SK-N-SH (cell line): ENCODE results near the gene DECR2. TPM values are rescaled to one million over a fixed set of nuclear protein-coding genes. Genes with fewer than 3 reads are reported as not detected.
A peak's percentile ranks its signal among the peaks of the same experiment; 100 is the strongest.

Experiments
- CTCF ChIA-PET: fragments of 300-600, 350-600 bp; formaldehyde crosslinking; extraction: SDS; loops from one replicate; lab custom pipeline; 2021; lab: Yijun Ruan, JAX
- POLR2A ChIA-PET: fragments of 350-600 bp; sonication (Branson Sonifier 250); formaldehyde crosslinking; extraction: SDS; loops from one replicate; lab custom pipeline; 2020; ENCODE audit warnings: antibody characterized with exemption, inconsistent platforms; lab: Yijun Ruan, JAX
- DNase-seq: peaks from one replicate; pipeline ENCODE4 v3.0.0; 2012
- H2AFZ ChIP-seq: fragments of 200-600 bp; sonication (generic); 2 replicates; pipeline ENCODE4 v1.8.1; 2016; ENCODE audit warnings: antibody characterized with exemption, mild to moderate bottlenecking, low read depth
- H3F3A ChIP-seq: fragments of 200-600 bp; sonication (generic); replicated peaks from 2 replicates; pipeline ENCODE3; 2016; ENCODE audit warnings: antibody characterized with exemption, mild to moderate bottlenecking; ENCODE audit not compliant: insufficient read depth
- H3K27ac ChIP-seq, 2 experiments: fragments of 200-500 bp in 1 of 2; fragments of 200-600 bp in 1 of 2; sonication (Bioruptor generic) in 1 of 2; sonication (generic), shearing (Covaris generic) in 1 of 2; 2 replicates each; pipeline versions ENCODE4 v1.5.1 to v1.6.1; 2014 to 2016; ENCODE audit warnings: low read depth in 2 of 2, inconsistent platforms in 1 of 2, low read length in 1 of 2, mild to moderate bottlenecking in 1 of 2, mixed read lengths in 1 of 2
- H3K27me3 ChIP-seq: fragments of 200-600 bp; sonication (generic), shearing (Covaris generic); 2 replicates; pipeline ENCODE4 v1.6.1; 2016; ENCODE audit warnings: mixed run types; ENCODE audit not compliant: insufficient read depth
- H3K36me3 ChIP-seq, 2 experiments: fragments of 200-500 bp in 1 of 2; fragments of 200-600 bp in 1 of 2; sonication (Bioruptor generic) in 1 of 2; sonication (generic) in 1 of 2; replicated peaks in 1 of 2; 2 replicates each; pipeline versions ENCODE3 to v1.5.1; 2014 to 2016; ENCODE audit warnings: low read length in 1 of 2, mild to moderate bottlenecking in 1 of 2; ENCODE audit not compliant: insufficient read depth in 2 of 2, control insufficient read depth in 1 of 2
- H3K4me1 ChIP-seq, 2 experiments: fragments of 200-500 bp in 1 of 2; fragments of 200-600 bp in 1 of 2; sonication (Bioruptor generic) in 1 of 2; sonication (generic), shearing (Covaris generic) in 1 of 2; 2 replicates each; pipeline versions ENCODE4 v1.5.1 to v1.6.1; 2014 to 2016; ENCODE audit warnings: low read depth in 1 of 2, low read length in 1 of 2, mixed run types in 1 of 2; ENCODE audit not compliant: insufficient read depth in 2 of 2, control insufficient read depth in 1 of 2
- H3K4me2 ChIP-seq: fragments of 200-600 bp; sonication (generic), shearing (Covaris generic); 2 replicates; pipeline ENCODE4 v1.6.1; 2017; ENCODE audit warnings: mixed run types
- H3K4me3 ChIP-seq, 2 experiments: fragments of 200-500 bp in 1 of 2; fragments of 200-600 bp in 1 of 2; sonication (Bioruptor generic) in 1 of 2; sonication (generic), shearing (Covaris generic) in 1 of 2; 2 replicates each; pipeline versions ENCODE4 v1.5.1 to v1.8.1; 2014 to 2016; ENCODE audit warnings: low read depth in 2 of 2, inconsistent platforms in 1 of 2, low read length in 1 of 2, mild to moderate bottlenecking in 1 of 2, mixed read lengths in 1 of 2, moderate library complexity in 1 of 2
- H3K79me2 ChIP-seq: fragments of 200-600 bp; sonication (generic); 2 replicates; pipeline ENCODE4 v1.8.1; 2017; ENCODE audit warnings: mild to moderate bottlenecking; ENCODE audit not compliant: insufficient read depth
- H3K9ac ChIP-seq: fragments of 200-600 bp; sonication (generic); 2 replicates; pipeline ENCODE4 v1.6.1; 2017; ENCODE audit warnings: mixed run types
- H3K9me2 ChIP-seq: fragments of 200-600 bp; sonication (generic); 2 replicates; pipeline ENCODE4 v1.6.1; 2017; ENCODE audit warnings: mixed run types
- H3K9me3 ChIP-seq: fragments of 200-600 bp; sonication (generic); 2 replicates; pipeline ENCODE4 v1.6.1; 2017; ENCODE audit warnings: mixed run types, mild to moderate bottlenecking, moderate library complexity
- H4K20me1 ChIP-seq: fragments of 200-600 bp; sonication (generic); 2 replicates; pipeline ENCODE4 v1.6.1; 2017; ENCODE audit warnings: mild to moderate bottlenecking, mixed run types; ENCODE audit not compliant: insufficient read depth
- EP300 ChIP-seq, 2 experiments: IDR thresholded peaks; 2 replicates each; pipeline versions ENCODE4 v1.4.0 to v1.6.1; 2012; ENCODE audit warnings: borderline replicate concordance in 1 of 2, low read depth in 1 of 2, low read length in 1 of 2
- FOXJ3 ChIP-seq: sonication (generic); formaldehyde crosslinking; IDR thresholded peaks from 2 replicates; pipeline ENCODE4 v1.5.1; 2020; ENCODE audit warnings: mild to moderate bottlenecking, missing genetic modification reagents
- FOXM1 ChIP-seq: IDR thresholded peaks from 2 replicates; pipeline ENCODE4 v1.4.0; 2012; ENCODE audit warnings: low read depth, mild to moderate bottlenecking
- GATA2 ChIP-seq: sonication (generic); formaldehyde crosslinking; IDR thresholded peaks from 2 replicates; pipeline ENCODE4 v1.5.0; 2020; ENCODE audit warnings: mild to moderate bottlenecking, missing genetic modification reagents
- JUND ChIP-seq: IDR thresholded peaks from 2 replicates; pipeline ENCODE4 v1.4.0; 2012
- MXI1 ChIP-seq: IDR thresholded peaks from 2 replicates; pipeline ENCODE4 v1.6.1; 2012; ENCODE audit warnings: mild to moderate bottlenecking, low read depth, low read length, improper control_type of control experiment
- RAD21 ChIP-seq: IDR thresholded peaks from 2 replicates; pipeline ENCODE4 v1.6.1; 2012; ENCODE audit warnings: mild to moderate bottlenecking, low read length
- RFX5 ChIP-seq: IDR thresholded peaks from 2 replicates; pipeline ENCODE4 v1.6.1; 2012; ENCODE audit warnings: mild to moderate bottlenecking, improper control_type of control experiment, low read length
- RXRA ChIP-seq: IDR thresholded peaks from 2 replicates; pipeline ENCODE4 v1.4.0; 2012; ENCODE audit warnings: low read depth, mild to moderate bottlenecking, borderline replicate concordance
- SIN3A ChIP-seq: IDR thresholded peaks from 2 replicates; pipeline ENCODE4 v1.6.1; 2012; ENCODE audit warnings: low read depth, mild to moderate bottlenecking, low read length, moderate library complexity, borderline replicate concordance
- SMC3 ChIP-seq: IDR thresholded peaks from 2 replicates; pipeline ENCODE4 v1.6.1; 2012; ENCODE audit warnings: low read depth, low read length, improper control_type of control experiment
- TAF1 ChIP-seq: IDR thresholded peaks from 2 replicates; pipeline ENCODE4 v1.6.1; 2012; ENCODE audit warnings: low read depth, mild to moderate bottlenecking, low read length, moderate library complexity, borderline replicate concordance
- TCF12 ChIP-seq: IDR thresholded peaks from 2 replicates; pipeline ENCODE4 v1.4.0; 2012
- TEAD4 ChIP-seq: IDR thresholded peaks from 2 replicates; pipeline ENCODE4 v1.4.0; 2012; ENCODE audit warnings: mild to moderate bottlenecking, borderline replicate concordance; ENCODE audit not compliant: insufficient read depth
- WGBS: methylation state at CpG from one replicate; pipeline ENCODE4 v1.1.6; 2017; ENCODE audit warnings: low lambda C conversion rate; 5-methylcytosine and 5-hydroxymethylcytosine counted together
- polyA plus RNA-seq, 3 experiments: library from polyadenylated mRNA; depleted of rRNA; stranded (reverse); fragments of >200 nt; gene quantifications; 2 replicates each; pipeline ENCODE4 v1.2.3, GENCODE V29; 2012
- TF ChIP-seq, protein P1 (sequence below): IDR thresholded peaks from 2 replicates; pipeline ENCODE4; 2012
- TF ChIP-seq, protein P2 (sequence below): fragments of 200-600 bp; sonication (generic); IDR thresholded peaks from 2 replicates; pipeline ENCODE4 v1.6.1; 2017; ENCODE audit warnings: antibody characterized with exemption, mild to moderate bottlenecking, moderate library complexity

Gene DECR2
- polyA plus RNA-seq, 1 of the 3 experiments (the other 2 are of a cell fraction), result 53.0 TPM

DNA sequence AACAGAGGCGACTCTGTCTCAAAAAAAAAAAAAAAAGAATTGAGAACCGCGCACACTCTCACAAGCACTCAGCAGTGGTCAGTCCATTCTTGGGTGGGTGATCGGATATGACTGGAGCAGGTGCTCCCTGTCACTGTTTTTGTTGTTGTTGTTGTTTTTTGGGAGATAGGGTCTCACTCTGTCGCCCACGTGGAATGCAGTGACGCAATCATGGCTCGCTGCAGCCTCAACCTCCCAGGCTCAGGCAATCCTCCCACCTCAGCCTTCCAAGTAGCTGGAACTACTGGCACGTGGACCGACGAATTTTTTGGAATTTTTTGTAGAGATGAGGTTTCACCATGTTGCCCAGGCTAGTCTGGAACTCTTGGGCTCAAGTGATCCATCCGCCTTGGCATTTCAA lies 53.8 kb downstream of the DECR2 start:
- ChIA-PET CTCF (no interaction called here), POLR2A (no interaction called here)
- Histone ChIP-seq H3K4me1 (peaks cover 10 to 12% of the 10 kb centered on the region in 2 experiments; a peak in 2 of 4 replicates), H3K9ac (no peak overlapping the region), H3K27ac (no peak overlapping the region), H4K20me1 (peaks cover 20% of the 10 kb centered on the region; the same call in 1 of the 2 replicates), H3K9me3 (no peaks in the 10 kb centered on the region), H3K27me3 (no peaks in the 10 kb centered on the region), H3K36me3 (no peaks in the 10 kb centered on the region), H3K4me3 (no peak overlapping the region), H3F3A (peaks cover 14% of the 10 kb centered on the region), H3K9me2 (no peaks in the 10 kb centered on the region), H3K4me2 (no peak overlapping the region), H3K79me2 (peaks cover 66% of the 10 kb centered on the region), H2AFZ (no peak overlapping the region)
- TF ChIP-seq RXRA (no peak), FOXM1 (no peak)
- WGBS, result 97% methylated on average over 12 of the region's 12 CpGs
- no peak for DNase-seq

DNA sequence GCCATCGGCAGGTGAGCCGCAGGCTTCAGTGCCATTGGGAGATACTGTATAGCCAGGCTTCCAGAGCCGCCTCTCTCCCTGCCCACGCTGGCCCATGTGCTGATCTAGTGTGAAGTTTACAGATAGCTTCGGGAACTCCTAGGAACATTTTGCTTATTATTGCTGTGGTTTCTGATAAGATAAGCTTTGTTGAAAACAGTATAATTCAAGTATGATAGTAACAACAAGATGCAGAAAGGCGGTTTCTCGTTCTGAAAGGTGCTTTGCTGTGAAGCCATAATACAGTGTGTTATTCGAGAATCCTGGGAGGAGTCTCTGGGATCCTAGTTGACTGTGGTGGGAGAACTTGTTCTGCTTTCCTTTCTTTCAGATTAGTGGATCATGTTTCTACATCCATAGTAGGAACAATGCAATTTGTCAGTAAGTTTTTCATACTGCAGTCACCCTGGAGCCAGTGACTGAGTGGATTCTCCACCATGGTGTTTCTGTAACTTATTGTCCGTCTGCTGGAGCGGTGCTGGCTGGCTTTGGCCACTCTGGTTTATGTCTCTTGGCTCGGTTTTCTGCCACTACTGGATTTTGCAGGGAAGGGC lies 55.3 kb downstream of the DECR2 start:
- H3K4me1 ChIP-seq, result peaks cover 10 to 12% of the 10 kb centered on the region in 2 experiments; a peak in 2 of 4 replicates
- peak overlapping the region; percentile 31 to 47; a peak in 3 of 4 replicates for H3K27ac ChIP-seq
- CTCF ChIA-PET, result interaction anchor here (0.7 to 0.8 kb wide), 2 partner anchors 11 to 12 kb away, joined by 3 read pairs; no protein-coding TSS in a partner anchor
- H3K36me3 ChIP-seq, result peaks cover 2 to 6% of the 10 kb centered on the region in 2 experiments
- peaks cover 62% of the 10 kb centered on the region for H3K79me2 ChIP-seq
- peak; percentile 38 for DNase-seq
- no peaks in the 10 kb centered on the region for H3K9me2 ChIP-seq
- WGBS, result 72% methylated on average over 11 of the region's 11 CpGs
- no peak overlapping the region for H3K9ac ChIP-seq
- peaks cover 29% of the 10 kb centered on the region; the same call in 1 of the 2 replicates for H4K20me1 ChIP-seq
- TF ChIP-seq FOXM1, result no peak
- TF ChIP-seq SMC3, result no peak
- no peak for TF ChIP-seq MXI1
- TF ChIP-seq TAF1, result no peak
- no peak for TF ChIP-seq TEAD4
- no peak for TF ChIP-seq SIN3A
- no peak for TF ChIP-seq RAD21
- no peak for TF ChIP-seq JUND
- no peak for TF ChIP-seq EP300 (IDR thresholded peaks at IDR 0.05; ENCODE audit: borderline replicate concordance in 1 of 2, low read depth in 1 of 2, low read length in 1 of 2)
- no peak for TF ChIP-seq RFX5
- TF ChIP-seq FOXJ3 (CRISPR knock-in tag), result no peak
- TF ChIP-seq, protein P1, sequence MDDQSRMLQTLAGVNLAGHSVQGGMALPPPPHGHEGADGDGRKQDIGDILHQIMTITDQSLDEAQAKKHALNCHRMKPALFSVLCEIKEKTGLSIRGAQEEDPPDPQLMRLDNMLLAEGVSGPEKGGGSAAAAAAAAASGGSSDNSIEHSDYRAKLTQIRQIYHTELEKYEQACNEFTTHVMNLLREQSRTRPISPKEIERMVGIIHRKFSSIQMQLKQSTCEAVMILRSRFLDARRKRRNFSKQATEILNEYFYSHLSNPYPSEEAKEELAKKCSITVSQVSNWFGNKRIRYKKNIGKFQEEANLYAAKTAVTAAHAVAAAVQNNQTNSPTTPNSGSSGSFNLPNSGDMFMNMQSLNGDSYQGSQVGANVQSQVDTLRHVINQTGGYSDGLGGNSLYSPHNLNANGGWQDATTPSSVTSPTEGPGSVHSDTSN, result no peak
- TF ChIP-seq, protein P2, sequence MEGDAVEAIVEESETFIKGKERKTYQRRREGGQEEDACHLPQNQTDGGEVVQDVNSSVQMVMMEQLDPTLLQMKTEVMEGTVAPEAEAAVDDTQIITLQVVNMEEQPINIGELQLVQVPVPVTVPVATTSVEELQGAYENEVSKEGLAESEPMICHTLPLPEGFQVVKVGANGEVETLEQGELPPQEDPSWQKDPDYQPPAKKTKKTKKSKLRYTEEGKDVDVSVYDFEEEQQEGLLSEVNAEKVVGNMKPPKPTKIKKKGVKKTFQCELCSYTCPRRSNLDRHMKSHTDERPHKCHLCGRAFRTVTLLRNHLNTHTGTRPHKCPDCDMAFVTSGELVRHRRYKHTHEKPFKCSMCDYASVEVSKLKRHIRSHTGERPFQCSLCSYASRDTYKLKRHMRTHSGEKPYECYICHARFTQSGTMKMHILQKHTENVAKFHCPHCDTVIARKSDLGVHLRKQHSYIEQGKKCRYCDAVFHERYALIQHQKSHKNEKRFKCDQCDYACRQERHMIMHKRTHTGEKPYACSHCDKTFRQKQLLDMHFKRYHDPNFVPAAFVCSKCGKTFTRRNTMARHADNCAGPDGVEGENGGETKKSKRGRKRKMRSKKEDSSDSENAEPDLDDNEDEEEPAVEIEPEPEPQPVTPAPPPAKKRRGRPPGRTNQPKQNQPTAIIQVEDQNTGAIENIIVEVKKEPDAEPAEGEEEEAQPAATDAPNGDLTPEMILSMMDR, result no peak
- TF ChIP-seq GATA2, result no peak
- TF ChIP-seq TCF12, result no peak
- TF ChIP-seq, all 33 proteins: peak for 0
- Histone ChIP-seq H3K4me3 (no peak overlapping the region), H3K4me2 (0 out of 2 replicates have a peak overlapping the region, but pooled peaks have one; percentile 25), H3K9me3 (no peaks in the 10 kb centered on the region), H2AFZ (no peak overlapping the region), H3K27me3 (no peaks in the 10 kb centered on the region), H3F3A (peaks cover 14% of the 10 kb centered on the region)
- POLR2A ChIA-PET, result no interaction called here
